GM12873 (cell line): ENCODE results near the gene SAMMSON.

Experiments used
- CTCF ChIP-seq: IDR thresholded peaks from 2 replicates; pipeline ENCODE4 v1.5.1; 2012; ENCODE audit warnings: low read depth, mild to moderate bottlenecking, moderate library complexity, low read length, control low read depth; ENCODE audit not compliant: insufficient read depth; ENCODE audit errors: missing control alignments

Gene SAMMSON

GRCh38 chr3:70078778-70079177 is 79.2 kb downstream of the SAMMSON start:
- no peak for TF ChIP-seq CTCF

- no peak for TF ChIP-seq CTCF
Measured at GRCh38 chr3:70085613-70086012, 86.1 kb downstream of the SAMMSON start.

GRCh38 chr3:70086336-70086735 is 86.8 kb downstream of the SAMMSON start:
- TF ChIP-seq CTCF, result no peak

- TF ChIP-seq CTCF, result peak; percentile 58
Measured at GRCh38 chr3:70090322-70090913, 90.9 kb downstream of the SAMMSON start.

- TF ChIP-seq CTCF, result no peak
Measured at GRCh38 chr3:70094197-70094596, 94.7 kb downstream of the SAMMSON start.

- TF ChIP-seq CTCF, result no peak
Measured at GRCh38 chr3:70095260-70095659, 95.7 kb downstream of the SAMMSON start.

GRCh38 chr3:70096376-70097066 is 97.0 kb downstream of the SAMMSON start:
- TF ChIP-seq CTCF, result no peak
